ENCODE measurements around the gene ACP5.
A peak's percentile ranks its signal among the peaks of the same experiment; 100 is the strongest.
"Not testable (repeated sequence)": the region's sequence is repeated elsewhere in the genome, so short reads cannot be mapped to it uniquely, and the experiment has no call there.

Gene ACP5

GRCh38 chr19:11578258-11579142 lies 1.1 kb upstream of the ACP5 start:
- peak; percentile 29 for DNase-seq

GRCh38 chr19:11576227-11576626 lies 1.2 kb downstream of the ACP5 start:
- no peak for DNase-seq

GRCh38 chr19:11574689-11575088 lies 2.8 kb downstream of the ACP5 start:
- no peak for DNase-seq

- not testable (repeated sequence) for DNase-seq
These were observed 3.7 kb downstream of the ACP5 start for GRCh38 chr19:11573763-11574162.

GRCh38 chr19:11573354-11573753 lies 4.1 kb downstream of the ACP5 start:
- DNase-seq: not testable (repeated sequence)

GRCh38 chr19:11570039-11570462 lies 7.4 kb downstream of the ACP5 start:
- DNase-seq: no peak

- no peak for DNase-seq
These were observed 11.3 kb downstream of the ACP5 start for GRCh38 chr19:11566164-11566563.

GRCh38 chr19:11565649-11565980 lies 11.8 kb downstream of the ACP5 start:
- DNase-seq: not testable (repeated sequence)

GRCh38 chr19:11564082-11564807 lies 13.2 kb downstream of the ACP5 start:
- DNase-seq: not testable (repeated sequence)

- DNase-seq: no peak
These were observed 13.9 kb downstream of the ACP5 start for GRCh38 chr19:11563532-11563931.

GRCh38 chr19:11560404-11561051 lies 16.9 kb downstream of the ACP5 start:
- peak; percentile 58 for DNase-seq

- DNase-seq: peak; percentile 97
These were observed 18.3 kb downstream of the ACP5 start, which contains the start of gene ELOF1 for GRCh38 chr19:11558881-11559828. Gene ELOF1, minus strand, starts transcription at chr19:11559230. Its CDS starts 4,883 bp downstream, at chr19:11554347.

GRCh38 chr19:11556634-11557420 lies 20.6 kb downstream of the ACP5 start:
- no peak for DNase-seq

- no peak for DNase-seq
These were observed 22.2 kb downstream of the ACP5 start for GRCh38 chr19:11555246-11555645.

- DNase-seq: no peak
These were observed 23.3 kb downstream of the ACP5 start for GRCh38 chr19:11554160-11554559.

- no peak for DNase-seq
These were observed 24.6 kb downstream of the ACP5 start for GRCh38 chr19:11552666-11553372.

- no peak for DNase-seq
These were observed 25.7 kb downstream of the ACP5 start for GRCh38 chr19:11551603-11552235.

- DNase-seq: no peak
These were observed 27.2 kb downstream of the ACP5 start for GRCh38 chr19:11550265-11550664.

GRCh38 chr19:11549386-11549953 lies 28.0 kb downstream of the ACP5 start:
- DNase-seq: no peak
